GM18868 (cell line): ENCODE data around the gene FAR2.
"Not testable (repeated sequence)": the region's sequence is repeated elsewhere in the genome, so short reads cannot be mapped to it uniquely, and the experiment has no call there.

Source experiments
- ATAC-seq: cut with Tn5 transposase; IDR thresholded peaks from one replicate; pipeline ENCODE4 v1.9.1; 2021; ENCODE audit warnings: mild to moderate bottlenecking, moderate library complexity; ENCODE audit not compliant: unreplicated experiment

FAR2 gene

DNA sequence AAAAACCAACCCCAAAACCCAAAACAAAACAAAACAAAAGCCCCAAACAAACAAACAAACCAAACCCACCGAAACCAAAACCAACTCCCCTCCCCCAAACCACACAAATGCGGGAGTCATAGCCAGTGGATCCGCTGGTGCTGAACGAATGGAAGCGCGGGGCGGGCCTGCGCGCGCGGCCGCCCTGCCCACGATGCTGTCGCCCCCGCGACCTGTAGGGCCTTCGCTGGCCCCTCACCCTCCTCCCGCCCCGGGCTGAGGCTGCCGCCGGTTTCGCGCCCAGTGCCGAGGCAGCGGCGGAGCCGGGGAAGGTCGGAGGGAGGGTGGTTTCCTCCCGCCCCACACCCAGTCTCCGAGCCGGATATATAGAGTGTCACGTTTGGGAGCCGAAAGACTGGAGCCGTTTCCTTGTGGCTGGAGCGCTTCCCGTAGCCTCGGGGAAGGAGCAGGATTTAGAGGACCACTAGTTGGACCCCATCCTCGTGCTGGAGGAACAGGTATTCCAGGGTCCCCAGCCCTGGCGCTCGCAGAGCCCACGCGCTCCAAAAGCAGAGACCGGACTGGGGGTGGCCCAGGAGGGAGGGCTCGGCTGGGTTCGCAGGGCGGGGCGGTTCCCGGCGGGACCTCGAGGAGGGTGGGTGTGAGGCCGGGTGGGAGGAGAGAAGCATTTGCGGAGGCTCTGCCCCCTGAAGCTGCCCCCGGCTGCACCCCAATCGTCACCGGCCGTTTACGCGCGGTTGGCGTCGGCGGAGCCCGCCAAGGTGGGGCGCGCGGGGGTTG lies at the start of gene FAR2:
Gene FAR2 (plus strand): TSS at position 368 of the 780 bp plus-strand sequence. CDS start 121,172 bp downstream, outside the sequence.
- peak; percentile 39 for ATAC-seq

DNA sequence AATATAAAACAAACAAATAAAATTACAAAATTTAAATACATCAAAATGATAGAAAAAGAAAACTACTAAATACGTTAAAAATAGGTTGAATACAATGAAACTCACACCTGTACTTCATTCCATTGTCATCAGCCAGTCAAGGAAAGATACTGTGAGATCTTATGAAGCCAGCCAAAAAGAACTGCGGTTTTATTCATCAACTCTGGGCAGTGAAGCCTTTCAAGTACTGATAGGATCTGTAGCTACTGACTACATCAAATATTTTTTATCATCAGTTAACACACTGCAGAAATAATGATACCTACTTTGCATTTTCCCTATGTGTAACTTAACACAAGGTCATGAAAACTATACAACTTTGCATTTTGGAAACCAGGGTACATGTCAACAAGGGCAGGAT lies 46.3 kb upstream of the FAR2 start:
- no peak for ATAC-seq

DNA sequence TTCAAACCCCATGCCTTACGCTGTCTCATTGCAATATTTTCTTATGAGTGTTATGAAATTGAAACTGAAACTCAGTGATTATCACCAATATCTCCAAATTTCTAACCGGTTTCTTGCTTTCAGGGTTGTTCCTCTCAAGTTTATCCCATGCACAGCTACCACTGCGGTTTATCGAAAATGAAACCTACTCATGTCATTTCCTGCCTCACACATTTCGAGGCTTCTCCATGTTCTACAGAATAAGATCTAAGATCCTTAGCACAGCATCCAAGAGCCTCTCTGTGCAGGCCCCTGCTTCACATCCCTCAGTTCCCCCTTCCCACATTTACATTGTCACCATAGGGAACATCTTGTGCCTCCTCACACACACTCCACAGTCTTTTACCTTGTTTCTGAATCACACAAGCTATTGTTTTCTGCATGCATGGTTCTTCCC lies 45.5 kb upstream of the FAR2 start:
- peak; percentile 99 for ATAC-seq

DNA sequence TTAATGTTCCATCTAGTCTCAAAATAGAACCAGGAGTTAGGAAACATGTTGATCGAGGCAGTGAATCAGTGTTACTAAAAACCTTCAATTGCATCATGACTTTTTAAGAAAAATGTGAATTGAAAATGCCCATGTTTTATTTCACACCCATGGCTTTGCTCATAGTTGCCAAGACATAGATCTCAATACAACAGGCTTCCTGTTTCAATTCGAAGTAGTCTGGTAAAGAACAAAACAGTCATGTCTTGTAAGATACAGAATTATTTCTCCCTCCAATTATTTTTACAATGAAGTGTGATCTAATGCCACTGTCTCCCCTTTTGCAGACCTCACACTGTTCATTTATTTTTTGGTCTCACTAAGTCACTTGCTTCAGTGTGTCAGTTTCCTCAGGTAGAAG lies 44.6 kb upstream of the FAR2 start:
- no peak for ATAC-seq

DNA sequence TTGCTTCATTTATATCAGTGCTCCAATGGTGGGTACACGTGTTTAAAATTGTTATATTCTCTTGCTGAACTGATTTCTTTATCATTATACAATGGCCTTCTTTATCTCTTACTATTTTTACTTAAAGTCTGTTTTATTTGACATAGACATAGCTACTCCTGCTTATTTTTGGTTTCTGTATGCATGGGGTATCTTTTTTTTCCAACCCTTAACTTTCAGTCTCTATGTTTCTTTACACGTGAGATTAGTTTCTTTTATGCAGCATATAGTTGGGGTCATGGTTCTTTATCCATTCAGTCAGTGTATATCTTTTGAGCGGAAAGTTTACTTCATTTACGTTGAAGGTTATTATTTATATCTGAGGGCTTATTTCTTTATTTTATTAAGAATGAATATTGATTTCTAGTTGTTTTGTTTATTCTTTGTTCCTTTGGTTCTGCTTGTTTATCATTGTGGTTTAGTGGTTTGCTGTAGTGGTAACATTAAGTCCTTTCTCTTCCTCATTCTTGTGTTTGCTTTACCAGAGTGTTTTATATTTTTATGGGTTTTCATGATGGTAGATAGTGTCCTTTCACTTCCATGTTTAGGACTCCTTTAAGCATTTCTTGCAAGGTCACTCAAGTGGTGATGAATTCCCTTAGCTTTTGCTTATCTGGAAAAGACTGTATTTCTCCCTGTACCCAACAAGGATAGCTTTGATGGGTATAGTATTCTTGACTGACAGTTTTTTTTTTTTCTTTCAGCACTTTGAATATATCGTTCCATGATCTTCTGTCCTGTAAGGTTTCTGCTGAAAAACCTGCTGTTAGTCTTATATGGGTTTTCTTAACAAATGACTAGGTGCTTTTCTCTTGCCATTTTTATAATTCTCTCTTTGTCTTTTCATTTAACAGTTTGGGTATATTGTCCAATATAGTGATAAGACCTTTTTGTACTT lies 38.3 kb upstream of the FAR2 start:
- peak; percentile 81 for ATAC-seq

DNA sequence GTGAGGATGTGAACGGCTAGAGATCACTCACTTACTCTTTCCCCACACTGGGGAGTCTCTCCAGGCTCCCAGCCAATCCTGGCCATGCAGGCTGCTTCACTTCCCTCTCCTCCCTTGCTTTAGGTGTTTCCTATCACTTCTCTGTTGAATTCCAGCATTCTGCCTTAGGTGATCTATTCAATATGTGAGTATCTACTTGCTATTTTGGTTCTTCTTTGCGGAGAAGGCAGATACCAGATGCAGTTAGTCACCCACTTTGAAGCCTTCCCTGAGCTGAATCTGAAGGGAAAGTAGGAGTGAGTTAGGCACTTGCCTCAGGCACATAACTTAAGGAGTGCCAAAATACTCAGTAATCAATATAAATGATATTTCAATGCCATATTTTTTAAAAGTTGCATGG lies 36.0 kb upstream of the FAR2 start:
- no peak for ATAC-seq

DNA sequence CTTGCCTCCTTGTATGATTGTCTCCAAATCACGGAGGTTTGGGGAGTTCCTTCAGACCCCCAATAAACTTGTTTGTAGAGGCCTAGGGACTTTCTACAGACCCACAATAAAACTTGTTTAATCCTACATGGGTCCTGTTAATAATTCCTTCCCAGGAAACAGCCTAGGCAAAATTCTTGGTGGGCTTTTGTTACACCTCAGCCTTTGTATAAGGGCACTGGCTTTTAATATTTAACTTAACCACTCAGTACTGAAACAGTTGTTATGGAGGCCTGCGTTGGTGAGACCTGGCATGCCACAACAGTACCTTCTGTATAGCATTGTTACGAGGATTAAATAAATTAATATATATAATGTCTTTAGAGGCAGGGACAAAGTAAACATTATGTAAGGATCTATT lies 32.7 kb upstream of the FAR2 start:
- ATAC-seq = no peak

DNA sequence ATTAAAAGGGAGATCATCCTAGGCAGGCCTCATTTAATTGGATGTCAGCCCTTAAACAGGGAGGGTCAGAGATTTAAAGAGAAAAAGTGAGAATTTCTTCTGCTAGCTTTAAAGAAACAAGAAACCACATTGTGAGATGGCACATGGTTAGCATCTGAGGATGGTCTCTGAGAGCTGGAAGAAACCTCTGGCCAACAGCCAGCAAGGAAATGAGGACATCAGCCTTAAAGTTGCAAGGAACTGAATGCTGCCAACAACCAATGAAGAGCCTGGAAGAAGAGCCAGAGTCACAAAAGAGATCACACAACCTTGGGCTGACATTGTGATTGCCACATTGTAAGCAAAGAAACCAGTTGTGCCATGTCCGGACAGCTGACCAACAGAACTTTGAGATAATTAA lies 17.5 kb upstream of the FAR2 start:
- no peak for ATAC-seq

DNA sequence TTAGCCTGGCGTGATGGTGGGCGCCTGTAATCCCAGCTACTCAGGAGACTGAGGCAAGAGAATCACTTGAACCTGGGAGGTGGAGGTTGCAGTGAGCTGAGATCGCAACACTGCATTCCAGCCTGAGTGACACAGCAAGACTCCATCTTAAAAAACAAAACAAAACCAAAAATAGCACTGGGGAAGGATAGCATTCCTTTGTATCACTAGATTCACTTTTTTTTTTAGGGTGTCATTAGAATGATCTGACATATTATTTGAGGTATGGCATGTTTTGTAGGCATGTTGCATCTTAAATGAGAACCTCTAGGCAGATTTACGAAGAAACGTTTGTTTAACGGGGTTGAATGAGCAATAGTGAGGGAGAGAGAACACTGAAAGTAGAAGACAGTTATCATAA lies 16.8 kb upstream of the FAR2 start:
- ATAC-seq = no peak

DNA sequence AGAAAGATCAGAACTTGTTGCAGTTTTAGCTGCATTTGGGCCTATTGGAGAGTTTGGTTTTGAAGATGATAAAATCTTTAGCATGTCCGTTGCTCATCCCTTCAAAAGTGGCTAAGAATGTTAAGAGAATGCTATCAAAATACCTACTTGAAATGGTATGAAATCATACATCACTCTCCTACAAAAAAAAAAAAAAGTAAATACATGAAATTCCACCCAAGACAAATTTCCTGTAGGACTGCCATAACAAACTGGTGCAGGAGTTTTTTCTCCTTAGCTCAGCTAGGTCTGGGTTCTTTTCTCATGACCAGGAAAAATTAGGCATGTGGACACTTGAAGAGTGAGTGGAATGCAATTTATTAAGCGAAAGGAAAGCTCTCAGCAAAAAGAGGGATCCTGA lies 15.9 kb upstream of the FAR2 start:
- no peak for ATAC-seq

DNA sequence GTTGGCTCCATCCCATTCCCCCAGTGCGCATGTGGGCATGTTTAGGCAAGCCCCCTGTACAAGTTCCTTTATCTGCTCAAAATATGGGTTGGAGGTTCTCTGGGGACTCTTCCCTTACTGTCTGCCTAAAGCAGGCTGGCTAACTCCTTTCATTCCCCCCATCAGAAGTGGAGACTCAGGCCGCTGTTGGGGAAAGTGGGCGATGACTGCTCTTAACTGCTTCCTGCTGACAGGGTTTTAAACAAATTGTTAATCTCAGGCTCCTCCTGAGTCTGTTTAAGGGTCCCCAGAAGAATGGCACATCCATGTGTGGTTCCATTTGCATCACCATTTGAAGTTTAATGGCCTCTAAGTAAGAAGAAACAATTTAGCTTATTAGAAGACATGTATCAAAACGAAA lies 15.4 kb upstream of the FAR2 start:
- ATAC-seq = no peak

DNA sequence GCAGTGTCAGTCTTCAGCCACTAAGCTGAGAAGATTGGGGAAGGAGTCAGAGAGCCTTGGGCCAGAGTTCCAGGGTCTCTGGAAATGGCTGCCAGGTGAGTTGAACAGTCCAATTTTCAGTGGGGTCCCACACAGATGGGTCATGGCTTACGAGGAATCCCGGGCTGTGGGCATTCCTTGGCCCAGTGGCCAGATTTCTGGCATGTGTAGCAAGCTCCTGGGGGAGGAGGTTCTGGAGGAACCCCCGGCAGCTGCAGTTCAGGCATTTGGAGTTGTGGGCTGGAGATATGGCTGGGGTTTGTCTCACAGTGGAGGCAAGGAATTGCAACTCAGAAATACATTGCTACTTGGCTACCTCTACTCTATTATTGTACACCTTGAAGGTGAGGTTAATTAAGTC lies 10.8 kb upstream of the FAR2 start:
- not testable (repeated sequence) for ATAC-seq

DNA sequence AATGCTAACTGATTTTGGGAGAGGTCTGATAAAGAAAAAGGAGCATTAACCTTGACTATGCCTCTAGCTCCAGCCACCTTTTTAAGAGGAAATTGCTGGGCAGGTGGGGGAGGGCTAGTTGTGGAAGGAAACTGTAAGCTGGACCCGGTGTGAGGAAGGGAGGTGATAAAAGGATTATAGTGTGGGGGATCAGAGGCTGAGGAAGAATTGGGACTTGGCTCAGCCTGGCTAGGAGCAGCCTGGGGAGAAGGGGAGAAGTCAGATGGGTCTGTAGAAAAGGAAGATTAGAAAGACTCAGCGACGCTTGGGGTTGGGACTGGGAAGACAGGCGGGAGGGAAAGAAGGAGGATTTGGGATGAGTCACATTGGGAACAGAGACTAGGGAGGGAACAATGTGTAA lies 10.2 kb upstream of the FAR2 start:
- ATAC-seq = not testable (repeated sequence)

DNA sequence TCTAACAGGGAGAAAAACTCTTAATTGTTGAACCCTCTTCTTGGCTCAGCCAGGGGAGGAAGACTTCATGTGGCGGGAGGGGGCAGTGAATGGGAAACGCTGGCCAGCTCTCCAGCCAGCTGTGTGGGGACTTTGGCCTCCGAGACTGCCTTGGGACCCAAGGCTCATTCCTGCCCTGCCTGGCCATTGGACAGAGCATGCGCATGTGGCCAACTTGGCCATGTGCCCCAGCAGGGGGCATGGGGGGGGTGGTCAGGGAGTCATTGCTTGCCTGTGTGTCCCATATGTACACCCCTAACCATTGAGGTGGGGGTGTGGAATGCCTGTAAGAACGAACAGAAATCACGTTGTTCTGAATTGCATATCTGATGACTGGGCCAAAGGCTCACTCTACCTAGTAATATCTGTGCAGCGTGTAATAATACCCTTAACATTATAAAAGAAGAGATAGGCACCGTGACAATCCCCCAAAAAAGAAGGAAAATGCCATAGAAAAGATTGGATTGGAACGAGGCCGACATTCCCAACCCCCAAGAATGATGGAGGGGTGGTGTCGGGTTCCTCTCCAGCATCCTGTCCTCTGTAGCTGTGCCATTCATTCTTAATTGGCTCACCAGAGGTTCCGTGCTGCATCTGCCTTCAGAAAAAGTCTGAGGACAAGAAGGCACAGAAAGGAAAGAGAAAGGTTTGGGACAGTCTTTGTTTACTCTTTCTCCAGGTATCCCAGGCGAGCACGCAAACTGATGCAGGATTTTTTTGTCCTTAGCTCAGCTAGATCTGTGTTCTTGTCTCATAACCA lies 3.5 kb upstream of the FAR2 start:
- ATAC-seq = no peak

DNA sequence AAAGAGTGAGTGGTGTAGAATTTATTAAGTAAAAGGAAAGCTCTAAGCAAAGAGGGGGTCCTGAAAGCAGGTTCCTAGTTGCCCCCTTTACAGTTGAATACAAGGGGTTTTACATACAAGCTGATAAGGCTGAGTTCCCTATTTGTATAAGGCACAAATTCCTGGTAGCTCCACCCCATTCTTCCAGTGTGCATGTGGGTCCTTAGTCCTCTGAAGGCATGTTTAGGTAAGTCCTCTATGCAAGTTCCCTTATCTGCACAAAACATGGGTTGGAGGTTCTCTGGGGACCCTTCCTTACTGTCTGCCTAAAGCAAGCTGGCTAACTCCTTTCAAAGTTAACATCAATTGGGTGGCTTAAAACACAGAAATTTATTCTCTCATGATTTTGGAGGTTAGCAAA lies 2.9 kb upstream of the FAR2 start:
- no peak for ATAC-seq

DNA sequence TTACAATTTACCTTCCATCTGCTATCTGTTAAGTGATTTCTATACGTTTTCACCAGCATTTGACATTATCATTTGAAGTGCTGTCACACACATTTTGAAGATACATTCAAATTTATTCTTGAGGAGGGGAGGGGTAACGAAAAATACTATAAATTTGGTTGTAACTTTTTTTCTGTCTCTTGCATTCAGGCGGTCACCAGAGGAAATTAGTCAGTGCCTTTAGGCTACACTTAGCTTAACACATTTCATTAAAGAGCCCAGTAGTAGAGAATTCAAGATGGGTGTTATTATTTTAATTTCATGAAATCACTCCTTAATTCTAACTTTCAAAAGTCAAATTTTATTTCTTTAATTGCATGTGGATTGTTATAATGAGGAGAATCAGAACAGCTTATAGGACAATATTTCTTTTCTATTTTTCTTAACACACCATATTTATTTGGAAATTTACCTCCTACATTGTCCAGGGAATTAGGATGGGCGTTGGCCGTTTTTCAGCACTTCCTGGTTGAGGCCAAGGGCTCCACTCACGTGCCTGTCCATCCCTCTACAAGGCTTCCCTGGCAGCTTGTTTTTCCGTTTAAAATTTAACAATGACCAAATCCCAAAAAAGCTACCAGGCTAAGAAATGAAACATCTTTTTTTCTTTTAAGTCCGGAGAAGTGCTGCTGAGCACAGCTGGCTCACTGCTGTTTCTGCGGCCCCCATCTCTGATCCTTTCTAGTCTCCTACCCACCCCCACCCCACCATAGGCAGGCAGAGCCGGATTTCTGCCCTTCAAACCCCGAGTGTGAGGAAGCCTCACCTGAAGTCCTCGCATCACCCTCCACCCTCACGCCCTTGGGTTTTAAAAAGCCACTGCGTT lies 1.1 kb upstream of the FAR2 start:
- ATAC-seq = no peak

DNA sequence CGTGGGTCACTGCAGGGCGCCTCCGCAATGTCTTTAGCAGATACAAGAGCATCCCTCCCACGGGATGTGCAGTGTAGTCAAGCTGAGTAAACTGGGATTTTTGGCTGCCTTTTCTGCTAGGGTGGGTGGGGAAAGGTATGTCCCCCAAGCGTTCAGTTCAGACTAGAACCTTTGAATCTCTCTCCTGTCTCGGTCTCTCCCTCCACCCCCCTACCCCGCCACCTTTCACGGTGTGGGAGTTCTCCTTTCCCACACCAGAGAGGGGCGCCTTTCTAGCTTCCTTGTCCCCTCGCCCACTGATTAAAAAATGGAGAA lies 525 bp upstream of the FAR2 start:
- peak; percentile 13 for ATAC-seq

DNA sequence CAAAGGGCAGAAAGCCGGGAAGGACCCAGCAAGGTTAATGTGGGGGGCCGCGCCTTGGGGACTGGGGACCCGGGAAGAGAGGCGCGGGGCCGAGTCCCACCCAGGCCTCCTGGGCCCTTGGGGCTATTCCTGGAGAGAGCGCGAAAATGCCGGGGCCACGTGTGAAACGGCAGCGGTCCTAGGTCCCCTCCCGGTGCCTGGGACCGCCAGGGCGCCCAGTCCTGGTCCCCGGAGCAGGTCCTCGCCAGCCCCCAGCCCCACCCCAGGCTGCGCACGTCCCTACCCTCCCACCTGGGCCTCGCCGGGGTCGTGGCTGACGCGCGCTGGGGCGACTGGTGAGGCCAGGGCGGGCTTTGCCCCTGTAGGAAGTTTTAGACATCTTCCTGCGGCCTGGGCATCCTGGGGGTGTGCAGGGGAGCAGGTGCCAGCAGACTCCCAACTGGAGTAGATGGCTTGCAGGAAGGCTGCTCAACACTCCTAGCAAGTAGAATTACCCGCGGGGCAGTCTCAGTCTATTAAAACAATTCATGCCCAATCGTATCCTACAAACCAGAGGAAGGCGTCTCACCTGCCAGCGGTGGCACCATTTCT lies 708 bp downstream of the FAR2 start:
- ATAC-seq = no peak

DNA sequence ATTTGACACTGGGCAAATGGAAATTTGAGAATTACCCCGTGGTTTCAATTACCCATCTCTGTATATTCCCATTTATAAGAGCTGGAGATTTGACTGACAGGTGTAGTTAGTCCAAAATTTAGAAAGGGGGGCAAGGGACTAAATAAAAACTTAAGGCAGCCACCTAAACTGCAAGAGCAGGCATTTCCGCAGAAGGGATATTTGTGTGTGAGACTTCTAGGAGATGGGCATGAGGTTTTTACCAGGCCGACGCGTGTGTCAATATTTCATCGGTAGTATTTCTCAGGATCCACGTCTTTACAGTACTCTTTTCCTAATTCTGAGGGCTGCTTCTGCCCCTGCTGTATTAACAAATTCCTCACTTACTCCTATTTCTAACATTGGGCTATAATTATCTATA lies 1.4 kb downstream of the FAR2 start:
- no peak for ATAC-seq
